ENCODE results near the gene CDC25A. TPM values are rescaled to one million over a fixed set of nuclear protein-coding genes. Genes with fewer than 3 reads are reported as not detected.
A peak's percentile ranks its signal among the peaks of the same experiment; 100 is the strongest.
"Not testable (repeated sequence)": the region's sequence is repeated elsewhere in the genome, so short reads cannot be mapped to it uniquely, and the experiment has no call there.

Gene CDC25A
- polyA plus RNA-seq, 5 donors: 6.0 to 10.3 (median 7.5) TPM

DNA sequence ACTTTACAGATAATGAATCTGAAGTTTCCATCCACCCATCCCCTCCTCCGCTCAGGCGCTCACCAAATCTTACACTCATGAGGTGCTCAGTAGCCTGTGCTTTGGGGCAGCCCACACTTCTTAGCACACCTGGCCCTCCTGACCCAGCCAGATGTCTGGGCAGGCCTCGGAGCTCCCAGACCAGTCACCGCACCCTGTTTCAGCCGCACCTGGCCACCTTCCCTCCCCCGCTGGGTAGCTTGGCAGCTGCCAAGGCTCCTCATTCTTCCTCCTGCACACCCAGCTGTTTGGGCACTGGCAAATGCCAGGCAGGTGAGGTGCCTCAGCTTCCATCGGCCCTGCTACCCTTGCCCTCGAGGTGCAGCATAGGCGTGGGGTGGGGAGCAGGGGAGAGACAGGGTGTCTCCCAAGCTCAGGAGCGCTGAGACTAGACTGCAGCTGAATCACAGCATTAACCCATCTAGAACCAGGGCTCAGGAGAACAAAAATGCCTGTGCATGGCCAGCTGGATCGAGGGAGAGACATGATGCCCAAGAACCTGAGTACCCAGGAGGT, 45.8 kb downstream of the CDC25A start:
- no peak for DNase-seq

DNA sequence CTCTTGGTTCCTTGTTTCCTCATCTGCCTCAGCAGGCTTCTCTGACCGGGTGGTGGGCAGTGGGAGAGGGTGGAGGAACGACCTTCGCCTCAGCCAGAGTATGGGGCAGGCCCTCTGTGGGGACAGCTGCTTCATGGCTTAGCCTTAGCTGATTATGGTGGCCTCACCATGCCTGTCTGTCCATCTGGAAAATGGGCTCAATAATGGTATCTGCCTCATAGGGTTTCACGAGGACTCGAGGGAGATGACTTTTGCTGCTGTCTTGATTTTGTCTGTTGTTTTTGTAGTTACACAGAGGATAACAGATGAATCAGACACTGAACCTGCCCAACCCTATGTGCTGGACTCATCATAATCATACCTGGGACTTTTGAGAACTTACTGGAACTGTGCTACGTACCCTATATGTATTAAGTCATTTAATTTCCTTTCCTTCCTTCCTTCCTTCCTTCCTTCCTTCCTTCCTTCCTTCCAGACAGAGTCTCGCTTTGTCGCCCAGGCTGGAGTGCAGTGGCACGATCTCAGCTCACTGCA, 46.5 kb downstream of the CDC25A start:
- DNase-seq: no peak

DNA sequence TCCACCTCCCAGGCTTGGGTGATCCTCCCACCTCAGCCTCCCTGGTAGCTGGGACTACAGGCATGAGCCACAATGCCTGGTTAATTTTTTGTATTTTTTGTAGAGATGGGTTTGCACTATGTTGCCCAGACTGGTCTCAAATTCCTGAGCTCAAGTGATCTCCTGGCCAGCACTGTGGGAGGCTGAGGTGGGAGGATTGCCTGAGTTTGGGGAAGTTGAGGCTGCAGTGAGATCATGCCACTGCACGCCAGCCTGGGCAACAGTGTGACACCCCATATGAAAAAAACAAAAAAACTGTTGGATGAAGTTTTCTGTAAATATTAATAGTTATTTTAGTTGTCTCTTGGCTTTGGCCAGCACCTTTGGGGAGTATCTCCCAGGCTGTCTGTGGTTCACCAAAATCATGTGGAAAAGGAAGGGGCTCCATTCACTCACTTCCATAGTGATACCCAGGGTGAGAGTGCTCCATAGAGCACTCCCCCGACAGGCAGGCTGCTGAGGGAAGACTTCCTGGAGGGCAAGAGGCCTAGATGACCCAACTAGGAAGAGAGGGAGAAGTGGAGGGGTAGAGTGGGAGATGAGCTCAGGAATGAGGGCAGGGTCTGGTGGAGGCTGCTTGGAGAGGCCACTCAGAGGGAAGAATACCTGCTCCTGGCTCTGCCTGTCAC, 47.1 kb downstream of the CDC25A start:
- no peak for DNase-seq

- no peak for DNase-seq
Measured at GRCh38 chr3:48140336-48140757, 47.9 kb downstream of the CDC25A start.

DNA sequence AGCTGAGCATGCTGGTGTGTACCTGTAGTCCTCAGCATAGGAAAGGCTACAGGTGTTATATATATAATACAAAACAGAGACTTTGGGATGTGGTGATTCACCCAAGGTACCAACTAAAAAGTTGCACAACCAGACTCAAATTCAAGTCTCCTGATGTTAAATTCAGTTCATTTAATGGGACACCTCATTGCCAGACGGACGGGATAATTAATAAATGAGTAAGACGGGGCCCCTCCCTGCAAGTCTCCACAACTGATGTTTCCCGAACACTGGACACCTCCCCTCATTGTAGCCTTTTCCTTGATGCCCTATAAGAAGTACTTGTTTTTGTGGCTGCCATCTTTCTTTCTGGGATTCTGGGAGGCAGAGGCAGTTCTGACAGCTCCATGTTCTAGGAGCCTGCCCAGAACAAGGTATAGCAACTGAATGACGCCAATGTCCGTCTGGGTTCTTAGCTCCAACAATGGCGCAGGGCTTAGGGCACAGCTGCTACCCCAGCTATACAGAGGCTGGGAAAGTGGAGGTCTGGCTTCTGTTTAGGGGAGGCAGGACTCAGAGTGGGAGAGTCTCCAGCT, 50.7 kb downstream of the CDC25A start:
- no peak for DNase-seq

- no peak for DNase-seq
Measured at GRCh38 chr3:48135552-48136495, 52.4 kb downstream of the CDC25A start.

- peak; percentile 90 to 94 for DNase-seq
Measured at GRCh38 chr3:48130321-48130904, 57.8 kb downstream of the CDC25A start.

- DNase-seq: no peak
Measured at GRCh38 chr3:48129921-48130320, 58.3 kb downstream of the CDC25A start.

DNA sequence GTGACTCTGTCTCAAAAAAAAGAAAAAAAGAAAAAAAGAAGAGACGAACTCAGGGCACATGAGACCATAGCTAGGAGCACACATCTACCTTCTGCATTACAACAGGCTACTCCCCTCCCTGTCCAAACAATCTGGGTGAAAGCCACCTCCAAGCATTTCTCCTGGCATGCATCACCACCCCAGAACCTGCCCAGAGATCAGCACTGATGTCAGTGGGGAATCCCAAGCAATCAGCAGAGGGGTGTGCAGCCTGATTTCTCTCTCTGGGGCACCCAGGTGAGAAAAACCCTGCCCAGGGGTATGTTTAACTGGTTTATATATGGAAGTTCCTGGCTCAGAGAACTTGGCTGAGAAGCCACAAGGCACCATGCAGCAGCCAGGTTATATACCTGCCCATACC, 59.4 kb downstream of the CDC25A start:
- DNase-seq: no peak

GRCh38 chr3:48125886-48126622, 62.2 kb downstream of the CDC25A start:
- no peak for DNase-seq

GRCh38 chr3:48125013-48125705, 63.1 kb downstream of the CDC25A start:
- no peak for DNase-seq

DNA sequence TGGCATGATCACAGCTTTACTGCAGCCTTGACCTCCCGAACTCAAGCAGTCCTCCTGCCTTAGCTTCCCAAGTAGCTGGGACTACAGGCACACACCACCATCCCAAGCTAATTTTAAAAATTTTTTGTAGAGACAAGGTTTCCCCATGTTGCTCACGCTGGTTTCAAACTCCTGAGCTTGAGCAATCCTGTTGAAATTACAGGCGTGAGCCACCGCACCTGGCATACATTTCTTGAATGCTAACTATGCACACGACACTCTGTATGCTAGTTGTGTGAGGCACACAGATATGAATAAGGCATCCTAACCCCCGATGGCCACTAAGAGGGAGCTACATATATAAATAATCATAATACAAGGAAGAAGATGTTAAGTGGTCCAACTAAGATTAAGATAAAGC, 64.9 kb downstream of the CDC25A start:
- no peak for DNase-seq

DNA sequence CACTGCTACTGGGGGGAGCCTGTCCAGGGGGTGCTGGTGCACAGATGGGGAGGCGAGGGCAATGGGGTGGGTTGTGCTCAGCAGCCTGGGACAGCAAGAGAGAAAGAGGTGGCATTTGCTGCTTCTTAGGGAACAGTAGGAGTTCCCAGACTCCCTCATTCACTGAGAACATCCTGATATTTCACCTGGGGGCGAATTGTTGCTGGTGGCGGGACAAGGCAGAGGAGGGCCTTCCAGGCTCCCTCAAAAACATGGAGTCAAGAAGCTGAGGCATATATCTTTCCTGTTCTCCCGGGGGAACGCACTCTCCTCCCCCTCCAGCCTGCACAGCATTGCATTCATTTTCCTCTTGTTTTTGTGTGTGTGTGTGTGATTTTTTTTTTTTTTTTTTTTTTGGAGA, 65.7 kb downstream of the CDC25A start:
- no peak for DNase-seq

DNA sequence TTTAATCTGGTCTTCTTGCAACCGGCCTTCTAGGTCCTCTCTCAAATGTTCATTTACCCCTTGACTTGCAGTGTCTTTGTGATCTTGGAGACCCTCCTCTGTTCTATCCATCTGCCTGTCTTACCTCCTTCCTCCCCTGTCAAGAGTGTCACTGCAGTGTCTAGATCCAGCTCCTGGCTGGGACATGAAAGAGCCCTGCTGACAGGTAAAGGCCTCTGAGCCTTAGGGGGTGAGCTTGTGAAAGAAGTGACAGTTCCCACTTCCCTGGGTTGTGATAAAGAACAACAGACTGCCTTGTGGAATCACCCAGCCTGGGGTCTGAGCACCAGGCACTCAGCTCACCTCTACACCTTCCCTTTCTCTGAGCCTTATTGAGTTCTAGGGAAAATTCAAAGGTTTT, 68.0 kb downstream of the CDC25A start:
- no peak for DNase-seq

GRCh38 chr3:48119505-48120193, 68.6 kb downstream of the CDC25A start:
- DNase-seq: peak; percentile 53 to 64

- no peak for DNase-seq
Measured at GRCh38 chr3:48118928-48119327, 69.3 kb downstream of the CDC25A start.

DNA sequence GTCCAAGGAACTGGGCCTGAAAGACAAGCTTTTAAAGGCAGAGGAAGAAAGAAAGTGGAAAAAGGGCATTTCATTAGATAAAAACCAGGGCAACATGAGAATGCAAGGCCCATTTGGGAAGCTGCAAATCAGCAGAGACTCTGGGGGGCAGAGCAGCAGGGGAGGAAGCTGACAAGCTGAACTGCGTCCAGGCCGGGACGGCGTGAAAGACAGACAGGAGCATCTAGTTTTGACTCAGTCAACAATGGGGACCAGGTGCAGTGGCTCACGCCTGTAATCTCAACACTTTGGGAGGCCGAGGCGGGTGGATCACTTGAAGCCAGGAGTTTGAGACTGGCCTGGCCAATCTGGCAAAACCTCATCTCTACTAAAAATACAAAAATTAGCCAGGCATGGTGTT, 69.9 kb downstream of the CDC25A start:
- DNase-seq: no peak

DNA sequence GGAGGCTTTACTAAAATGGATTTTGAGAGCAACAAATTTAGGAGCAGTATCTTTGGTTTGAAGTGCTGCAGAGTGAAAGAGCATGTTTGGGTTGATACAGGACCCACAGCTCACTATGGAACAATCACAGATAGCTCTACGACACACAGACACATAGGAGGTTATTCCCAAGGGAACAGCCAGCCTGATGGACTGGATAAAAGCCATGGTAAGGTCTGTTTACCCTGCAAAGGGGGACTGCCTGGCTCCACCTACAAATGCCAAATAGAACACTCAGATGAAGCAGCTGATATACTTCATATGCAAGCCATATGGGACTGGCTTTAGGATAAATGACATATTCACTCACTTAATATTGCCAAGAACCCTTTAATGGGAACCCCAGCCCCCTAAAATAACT, 75.4 kb downstream of the CDC25A start:
- DNase-seq: no peak

DNA sequence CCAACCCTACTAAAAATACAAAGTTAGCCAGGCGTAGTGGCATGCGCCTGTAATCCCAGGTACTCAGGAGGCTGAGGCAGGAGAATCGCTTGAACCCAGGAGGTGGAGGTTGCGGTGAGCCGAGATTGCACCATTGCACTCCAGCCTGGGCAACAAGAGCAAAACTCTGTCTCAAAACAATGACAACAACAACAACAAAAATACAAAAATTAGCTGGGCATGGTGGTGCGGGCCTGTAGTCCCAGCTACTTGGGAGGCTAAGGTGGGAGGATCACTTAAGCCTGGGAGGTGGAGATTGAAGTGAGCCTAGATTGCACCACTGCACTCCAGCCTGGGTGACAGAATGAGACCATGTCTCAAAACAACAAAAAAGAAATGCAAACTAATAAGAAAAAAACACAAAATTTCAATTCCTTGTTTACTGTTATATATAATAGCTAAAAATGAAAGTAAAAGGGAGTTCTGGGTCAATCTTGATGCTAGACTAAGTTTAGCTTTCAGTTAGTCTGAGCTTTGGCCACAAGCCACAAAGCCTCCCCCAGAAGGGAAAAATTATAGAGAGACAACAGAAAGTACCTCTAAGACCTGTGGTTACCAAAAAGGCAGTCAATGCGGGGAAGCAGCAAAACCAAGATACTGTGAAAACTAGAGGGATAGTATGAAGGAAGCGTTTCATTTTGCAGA, 76.0 kb downstream of the CDC25A start:
- not testable (repeated sequence) for DNase-seq

Data from right lung (tissue), 5 donors.